GM21367 (cell line): ENCODE results near the gene MAML3.

ENCODE experiments used
- ATAC-seq: cut with Tn5 transposase; IDR thresholded peaks from one replicate; pipeline ENCODE4 v1.9.1; 2021; ENCODE audit not compliant: unreplicated experiment

Gene MAML3

GRCh38 chr4:139907001-139907809 is 246.8 kb downstream of the MAML3 start:
- ATAC-seq = no peak

- ATAC-seq = no peak
These were observed 248.5 kb downstream of the MAML3 start for GRCh38 chr4:139905489-139905888.

- ATAC-seq = no peak
These were observed 249.6 kb downstream of the MAML3 start for GRCh38 chr4:139904406-139904805.

- ATAC-seq = no peak
These were observed 250.1 kb downstream of the MAML3 start for GRCh38 chr4:139903845-139904244.

- no peak for ATAC-seq
These were observed 251.4 kb downstream of the MAML3 start for GRCh38 chr4:139902321-139903320.

GRCh38 chr4:139901531-139902320 is 252.3 kb downstream of the MAML3 start:
- ATAC-seq = no peak

- no peak for ATAC-seq
These were observed 253.0 kb downstream of the MAML3 start for GRCh38 chr4:139900964-139901376.

GRCh38 chr4:139899346-139899745 is 254.6 kb downstream of the MAML3 start:
- ATAC-seq = no peak

- no peak for ATAC-seq
These were observed 255.7 kb downstream of the MAML3 start for GRCh38 chr4:139898293-139898692.

GRCh38 chr4:139896091-139896604 is 257.8 kb downstream of the MAML3 start:
- no peak for ATAC-seq

- ATAC-seq = no peak
These were observed 260.2 kb downstream of the MAML3 start for GRCh38 chr4:139893801-139894200.

GRCh38 chr4:139892973-139893736 is 260.8 kb downstream of the MAML3 start:
- ATAC-seq = no peak

GRCh38 chr4:139890816-139891215 is 263.2 kb downstream of the MAML3 start:
- ATAC-seq = no peak

- no peak for ATAC-seq
These were observed 264.1 kb downstream of the MAML3 start for GRCh38 chr4:139889901-139890300.

GRCh38 chr4:139889264-139889663 is 264.7 kb downstream of the MAML3 start:
- no peak for ATAC-seq

GRCh38 chr4:139887962-139888735 is 265.8 kb downstream of the MAML3 start:
- peak; percentile 74 for ATAC-seq

- peak; percentile 12 for ATAC-seq
These were observed 266.6 kb downstream of the MAML3 start for GRCh38 chr4:139887376-139887802.

GRCh38 chr4:139886798-139887197 is 267.2 kb downstream of the MAML3 start:
- no peak for ATAC-seq

GRCh38 chr4:139884438-139884837 is 269.5 kb downstream of the MAML3 start:
- no peak for ATAC-seq
